GM21737 (cell line): Measurements from ENCODE around the gene SYT10.
"Not testable (repeated sequence)": the region's sequence is repeated elsewhere in the genome, so short reads cannot be mapped to it uniquely, and the experiment has no call there.

Experiments
- ATAC-seq: cut with Tn5 transposase; IDR thresholded peaks from one replicate; pipeline ENCODE4 v1.9.1; 2021; ENCODE audit warnings: mild to moderate bottlenecking, moderate library complexity; ENCODE audit not compliant: unreplicated experiment

Gene SYT10

GRCh38 chr12:33370318-33370717 is 69.3 kb downstream of the SYT10 start:
- no peak for ATAC-seq

- ATAC-seq = no peak
These were observed 82.4 kb downstream of the SYT10 start for GRCh38 chr12:33357181-33357580.

- no peak for ATAC-seq
These were observed 89.8 kb downstream of the SYT10 start for GRCh38 chr12:33349791-33350190.

GRCh38 chr12:33331961-33332398 is 107.6 kb downstream of the SYT10 start:
- ATAC-seq = not testable (repeated sequence)

GRCh38 chr12:33330940-33331339 is 108.7 kb downstream of the SYT10 start:
- no peak for ATAC-seq
